HUDEP-2 (cell line): Measurements from ENCODE around the gene TSPAN9.

Experiments
- DNase-seq, 76 experiments: peaks; one replicate each; lab custom pipeline; 2025; ENCODE audit not compliant: unreplicated experiment in 76 of 76; lab: John Stamatoyannopoulos, UW

Gene TSPAN9

DNA sequence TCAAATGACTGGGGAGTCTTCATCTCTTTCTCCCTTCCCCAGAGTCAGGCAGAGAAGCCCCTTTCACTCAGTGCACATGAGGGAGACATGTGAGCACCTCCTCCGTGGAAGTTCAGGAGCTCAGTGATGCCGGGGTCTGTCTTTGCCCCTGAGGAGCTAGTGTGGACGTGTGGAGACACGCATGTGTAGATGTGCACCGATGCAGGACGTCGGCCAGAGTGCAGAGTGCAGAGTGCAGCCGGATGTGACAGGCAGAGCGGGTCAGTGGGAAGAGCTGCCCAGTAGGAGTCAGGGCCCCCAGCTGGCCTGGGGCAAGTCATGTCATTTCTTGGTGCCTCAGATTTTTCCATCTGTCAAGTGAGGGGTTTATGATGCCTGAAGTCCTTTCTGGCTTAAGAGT lies 20.7 kb downstream of the TSPAN9 start:
- no peak for DNase-seq

- DNase-seq: no peak
Observed at GRCh38 chr12:3098436-3098835, 21.3 kb downstream of the TSPAN9 start.

GRCh38 chr12:3099146-3099545 lies 22.0 kb downstream of the TSPAN9 start:
- DNase-seq: no peak

- DNase-seq: no peak
Observed at GRCh38 chr12:3101309-3102024, 24.3 kb downstream of the TSPAN9 start.

DNA sequence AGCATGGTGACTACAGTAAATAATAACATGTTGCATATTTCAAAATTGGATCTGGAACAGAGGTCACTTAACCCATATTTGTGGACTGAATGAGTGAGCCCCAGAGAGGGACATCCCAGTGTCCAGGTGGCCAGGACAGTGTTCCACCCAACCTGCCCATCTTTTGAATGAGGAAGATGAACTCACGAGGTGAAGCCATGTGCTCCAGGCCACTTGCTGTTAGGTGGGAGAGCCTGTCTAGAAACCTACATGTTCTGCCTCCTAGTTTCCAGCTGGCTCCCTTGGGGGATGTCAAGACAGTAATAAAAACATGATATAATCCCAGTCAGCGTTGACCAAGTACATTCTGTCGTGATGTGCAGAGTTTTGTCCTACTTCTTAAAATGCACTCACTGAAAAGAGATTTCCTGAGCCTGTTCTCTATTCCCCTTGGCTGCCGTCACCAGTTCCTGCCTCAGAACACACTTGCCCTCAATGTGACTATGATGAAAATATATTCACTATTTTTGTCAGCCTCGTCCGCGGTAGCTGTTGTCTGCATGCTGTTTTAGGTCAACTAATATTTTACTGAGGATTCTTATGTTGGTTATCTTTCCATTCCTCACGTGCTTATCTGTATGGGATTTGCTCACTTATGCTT lies 25.7 kb downstream of the TSPAN9 start:
- DNase-seq: no peak

DNA sequence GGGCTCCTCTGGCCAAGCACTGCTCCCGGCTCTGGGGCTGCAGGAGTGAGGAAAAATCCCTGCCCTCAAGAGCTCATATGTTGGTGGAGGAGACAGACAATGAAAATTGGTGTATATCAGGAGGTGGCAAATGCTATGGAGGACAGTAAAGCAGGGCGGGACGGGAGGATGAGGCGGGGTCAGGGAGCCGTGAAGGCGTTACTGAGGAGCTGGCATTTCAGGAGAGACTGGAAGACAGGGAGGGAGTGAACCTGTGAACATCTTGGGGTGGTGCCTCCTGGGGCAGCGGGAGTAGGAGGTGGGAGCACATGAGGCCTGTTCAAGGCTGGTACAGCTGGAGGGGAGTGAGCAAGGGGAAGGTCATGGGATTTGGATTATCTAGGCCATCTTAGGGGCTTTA lies 26.6 kb downstream of the TSPAN9 start:
- DNase-seq: no peak

- no peak for DNase-seq
Observed at GRCh38 chr12:3105690-3106479, 28.7 kb downstream of the TSPAN9 start.

- DNase-seq: no peak
Observed at GRCh38 chr12:3106579-3106978, 29.4 kb downstream of the TSPAN9 start.

GRCh38 chr12:3107071-3107583 lies 29.9 kb downstream of the TSPAN9 start:
- no peak for DNase-seq

DNA sequence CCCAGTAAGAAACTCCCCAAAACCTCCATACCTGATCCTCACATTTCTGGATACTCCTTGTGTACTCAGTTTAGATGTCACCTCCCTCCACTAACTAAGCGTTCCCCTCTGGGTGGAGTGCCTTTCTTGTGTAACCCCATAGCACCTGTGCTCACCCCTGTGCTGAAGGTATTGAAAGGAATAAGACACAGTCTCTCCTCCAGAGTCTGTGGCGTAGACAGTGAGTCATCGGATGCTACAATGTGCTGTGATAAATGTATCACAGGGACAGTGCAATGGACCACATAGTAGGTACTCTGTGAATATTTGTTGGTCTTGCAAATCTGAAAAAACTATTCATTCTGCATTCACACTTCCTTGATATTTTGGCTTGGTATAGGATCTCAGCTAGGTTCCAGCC lies 30.8 kb downstream of the TSPAN9 start:
- no peak for DNase-seq

GRCh38 chr12:3110578-3110977 lies 33.4 kb downstream of the TSPAN9 start:
- DNase-seq: no peak

- no peak for DNase-seq
Observed at GRCh38 chr12:3113671-3114325, 36.6 kb downstream of the TSPAN9 start.

GRCh38 chr12:3114671-3115070 lies 37.5 kb downstream of the TSPAN9 start:
- DNase-seq: no peak

- no peak for DNase-seq
Observed at GRCh38 chr12:3115078-3115477, 37.9 kb downstream of the TSPAN9 start.

- no peak for DNase-seq
Observed at GRCh38 chr12:3116106-3116844, 39.1 kb downstream of the TSPAN9 start.

- no peak for DNase-seq
Observed at GRCh38 chr12:3117144-3117581, 40.0 kb downstream of the TSPAN9 start.

GRCh38 chr12:3117591-3118015 lies 40.4 kb downstream of the TSPAN9 start:
- no peak for DNase-seq

DNA sequence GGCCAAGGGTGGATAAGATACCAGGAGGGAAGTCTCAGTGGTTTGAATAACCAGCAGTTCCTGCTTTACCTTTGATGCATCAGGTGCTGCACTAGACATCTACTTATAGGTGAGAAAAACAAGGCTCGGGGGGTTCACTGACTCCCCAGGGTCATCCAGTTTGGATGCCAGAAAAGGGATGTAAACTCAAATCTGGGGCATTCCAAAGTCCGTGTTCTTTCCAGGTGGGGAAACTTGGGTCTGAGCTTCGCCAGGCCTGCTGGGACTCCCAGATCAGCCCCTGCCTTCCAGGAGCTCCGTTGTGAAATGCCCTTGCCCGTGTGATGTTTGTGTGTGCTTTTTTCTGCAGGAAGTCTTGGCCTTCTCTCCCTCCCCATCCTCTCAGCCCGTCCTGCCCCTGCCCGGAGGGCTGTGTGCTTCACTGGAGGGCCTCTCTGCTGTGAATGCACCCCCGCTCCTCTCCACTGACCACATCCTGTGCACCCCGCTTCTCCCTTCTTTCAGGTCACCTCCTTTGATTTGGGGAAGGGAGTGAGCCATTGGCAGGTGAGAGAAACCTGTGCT lies 42.1 kb downstream of the TSPAN9 start:
- no peak for DNase-seq

DNA sequence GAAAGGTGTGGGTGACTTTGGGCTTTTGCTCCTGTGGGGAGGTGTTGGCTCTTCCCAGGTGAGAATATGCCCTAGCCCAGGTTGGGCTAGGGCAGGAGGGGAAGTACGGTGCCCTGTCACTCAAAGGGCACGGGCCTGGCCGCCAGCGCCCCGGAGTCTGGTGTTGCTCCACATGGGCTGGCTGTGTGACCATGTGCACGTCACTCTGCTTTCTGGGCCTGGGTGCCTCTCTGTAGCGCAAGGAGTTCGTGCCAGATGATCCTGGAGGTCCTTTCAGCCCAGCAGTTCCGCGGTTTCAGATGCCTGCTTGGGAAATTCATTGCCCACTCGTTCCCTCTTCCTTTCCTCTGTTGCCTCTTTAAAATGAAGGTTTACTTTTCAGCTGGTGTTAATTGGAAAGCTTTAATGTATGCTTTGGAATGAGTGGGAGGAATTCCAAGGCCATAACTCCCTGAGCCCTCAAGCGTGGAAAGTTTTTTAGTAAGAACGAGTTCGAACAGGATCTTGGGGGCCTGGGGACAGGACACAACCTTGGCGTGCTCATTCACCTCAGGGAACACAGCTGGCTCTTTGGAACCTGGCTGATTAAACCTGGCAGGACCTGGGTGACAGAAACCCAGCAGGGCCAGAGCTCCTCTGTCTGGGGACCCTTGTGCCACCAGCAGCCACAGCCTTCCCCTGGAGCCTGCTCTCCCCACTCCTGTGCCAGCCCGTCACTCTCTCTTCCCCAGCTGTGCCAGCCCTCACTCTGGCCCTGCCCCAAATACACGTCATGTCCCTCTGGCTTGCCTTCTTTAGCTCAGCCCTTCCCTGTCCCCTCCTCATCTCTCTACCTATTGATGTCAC lies 42.8 kb downstream of the TSPAN9 start:
- no peak for DNase-seq
